NCI-H748 (cell line): ENCODE results near the gene KCNIP3.
"Not testable (repeated sequence)": the region's sequence is repeated elsewhere in the genome, so short reads cannot be mapped to it uniquely, and the experiment has no call there.

ENCODE experiments used
- DNase-seq: peaks from one replicate; lab custom pipeline; 2025; ENCODE audit not compliant: unreplicated experiment; lab: John Stamatoyannopoulos, UW

KCNIP3 gene

GRCh38 chr2:95296880-95297487 is at the start of gene KCNIP3:
Gene KCNIP3 (plus strand): TSS chr2:95297347. CDS start chr2:95297439, 92 bp downstream.
- peak; percentile 75 for DNase-seq

- no peak for DNase-seq
These were observed 38.9 kb upstream of the KCNIP3 start for GRCh38 chr2:95258271-95258670.

- peak; percentile 1 for DNase-seq
These were observed 36.8 kb upstream of the KCNIP3 start for GRCh38 chr2:95260028-95261023.

GRCh38 chr2:95261602-95262001 is 35.5 kb upstream of the KCNIP3 start:
- DNase-seq, result no peak

- no peak for DNase-seq
These were observed 34.1 kb upstream of the KCNIP3 start for GRCh38 chr2:95262896-95263542.

- no peak for DNase-seq
These were observed 32.5 kb upstream of the KCNIP3 start for GRCh38 chr2:95264624-95265023.

- no peak for DNase-seq
These were observed 32.0 kb upstream of the KCNIP3 start for GRCh38 chr2:95265182-95265581.

GRCh38 chr2:95266781-95267430 is 30.2 kb upstream of the KCNIP3 start:
- DNase-seq, result no peak

- no peak for DNase-seq
These were observed 29.5 kb upstream of the KCNIP3 start for GRCh38 chr2:95267458-95268210.

GRCh38 chr2:95268211-95269035 is 28.7 kb upstream of the KCNIP3 start:
- DNase-seq, result no peak

GRCh38 chr2:95269036-95269680 is 28.0 kb upstream of the KCNIP3 start:
- no peak for DNase-seq

- DNase-seq, result not testable (repeated sequence)
These were observed 27.4 kb upstream of the KCNIP3 start for GRCh38 chr2:95269745-95270144.

GRCh38 chr2:95270541-95271081 is 26.5 kb upstream of the KCNIP3 start:
- DNase-seq, result no peak

- DNase-seq, result no peak
These were observed 25.7 kb upstream of the KCNIP3 start for GRCh38 chr2:95271381-95271971.

- no peak for DNase-seq
These were observed 24.8 kb upstream of the KCNIP3 start for GRCh38 chr2:95272299-95272751.

GRCh38 chr2:95272781-95273180 is 24.4 kb upstream of the KCNIP3 start:
- DNase-seq, result no peak

- no peak for DNase-seq
These were observed 23.4 kb upstream of the KCNIP3 start for GRCh38 chr2:95273566-95274290.
